KMS-11 (cell line): ENCODE data around the gene SDS.

Experiments used
- H2AFZ ChIP-seq: fragments of 200-600 bp; sonication (generic); 2 replicates; pipeline ENCODE4 v1.6.1; 2016; ENCODE audit warnings: antibody characterized with exemption, mixed run types, low read depth
- H3K27ac ChIP-seq: fragments of 200-600 bp; sonication (generic); 2 replicates; pipeline ENCODE4 v1.6.1; 2016; ENCODE audit warnings: mild to moderate bottlenecking, mixed run types
- H3K27me3 ChIP-seq: fragments of 200-600 bp; sonication (generic); 2 replicates; pipeline ENCODE4 v1.6.1; 2017; ENCODE audit warnings: mild to moderate bottlenecking, low read depth, mixed run types, moderate library complexity; ENCODE audit not compliant: insufficient read depth
- H3K36me3 ChIP-seq: fragments of 200-600 bp; sonication (generic); 2 replicates; pipeline ENCODE4 v1.6.1; 2017; ENCODE audit warnings: mild to moderate bottlenecking, mixed run types; ENCODE audit not compliant: insufficient read depth
- H3K4me1 ChIP-seq: fragments of 200-600 bp; sonication (generic); 2 replicates; pipeline ENCODE4 v1.6.1; 2016; ENCODE audit warnings: mild to moderate bottlenecking, low read depth, mixed run types; ENCODE audit not compliant: poor library complexity, severe bottlenecking
- H3K4me2 ChIP-seq: fragments of 200-600 bp; sonication (generic); 2 replicates; pipeline ENCODE4 v1.7.0; 2016; ENCODE audit warnings: mild to moderate bottlenecking, mixed run types
- H3K4me3 ChIP-seq: fragments of 200-600 bp; sonication (generic); IDR thresholded peaks from 2 replicates; pipeline ENCODE4 v1.6.1; 2017; ENCODE audit warnings: low read depth, low read length, mixed read lengths; ENCODE audit not compliant: insufficient read depth
- H3K79me2 ChIP-seq: fragments of 200-600 bp; sonication (generic); 2 replicates; pipeline ENCODE4 v1.6.1; 2016; ENCODE audit warnings: low read depth, mixed run types; ENCODE audit not compliant: insufficient read depth
- H3K9ac ChIP-seq: fragments of 200-600 bp; sonication (generic); 2 replicates; pipeline ENCODE4 v1.6.1; 2016; ENCODE audit warnings: mild to moderate bottlenecking, mixed run types
- H4K20me1 ChIP-seq: fragments of 200-600 bp; sonication (generic); 2 replicates; pipeline ENCODE4 v1.6.1; 2016; ENCODE audit warnings: mild to moderate bottlenecking, mixed run types; ENCODE audit not compliant: insufficient read depth
- TF ChIP-seq, protein P1 (sequence below): fragments of 200-600 bp; sonication (generic); conservative IDR thresholded peaks from 2 replicates; pipeline ENCODE4 v1.6.1; 2017; ENCODE audit warnings: low read depth, mild to moderate bottlenecking, antibody characterized with exemption, low read length, moderate library complexity, mixed read lengths

Gene SDS

DNA sequence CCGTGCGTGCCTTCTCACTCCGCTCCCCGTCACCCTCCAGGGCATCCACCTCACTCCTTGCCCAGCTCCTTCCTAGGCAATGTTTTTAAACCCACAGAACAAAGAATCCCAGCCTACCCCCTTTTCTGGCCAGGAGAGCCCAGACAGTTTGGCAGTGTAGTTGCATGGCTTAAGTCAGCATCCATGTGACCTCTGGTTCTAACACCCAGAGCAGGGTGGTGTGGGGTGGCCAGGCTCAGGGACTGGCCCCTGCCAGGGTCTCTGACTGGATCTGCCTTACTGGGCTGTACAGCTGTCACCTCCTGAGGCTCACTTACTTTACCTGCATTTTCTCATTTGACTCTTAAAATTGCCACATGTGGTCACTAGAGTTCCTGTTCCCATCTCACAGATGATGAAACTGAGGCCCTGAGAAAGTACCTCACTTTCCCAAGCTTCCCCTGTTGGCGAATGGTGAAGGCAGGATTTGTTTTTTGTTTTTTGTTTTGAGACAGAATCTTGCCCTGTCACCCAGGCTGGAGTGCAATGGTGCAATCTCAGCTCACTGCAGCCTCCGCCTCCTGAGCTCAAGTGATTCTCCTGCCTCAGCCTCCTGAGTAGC lies 18.3 kb downstream of the SDS start:
- H3K27me3 ChIP-seq, result no peaks in the 10 kb centered on the region
- no peaks in the 10 kb centered on the region for H3K4me1 ChIP-seq
- H3K36me3 ChIP-seq, result no peaks in the 10 kb centered on the region
- H3K79me2 ChIP-seq, result no peaks in the 10 kb centered on the region
- H3K4me3 ChIP-seq, result no peak overlapping the region
- H3K9ac ChIP-seq, result no peak overlapping the region
- no peak overlapping the region for H3K27ac ChIP-seq
- TF ChIP-seq, protein P1, sequence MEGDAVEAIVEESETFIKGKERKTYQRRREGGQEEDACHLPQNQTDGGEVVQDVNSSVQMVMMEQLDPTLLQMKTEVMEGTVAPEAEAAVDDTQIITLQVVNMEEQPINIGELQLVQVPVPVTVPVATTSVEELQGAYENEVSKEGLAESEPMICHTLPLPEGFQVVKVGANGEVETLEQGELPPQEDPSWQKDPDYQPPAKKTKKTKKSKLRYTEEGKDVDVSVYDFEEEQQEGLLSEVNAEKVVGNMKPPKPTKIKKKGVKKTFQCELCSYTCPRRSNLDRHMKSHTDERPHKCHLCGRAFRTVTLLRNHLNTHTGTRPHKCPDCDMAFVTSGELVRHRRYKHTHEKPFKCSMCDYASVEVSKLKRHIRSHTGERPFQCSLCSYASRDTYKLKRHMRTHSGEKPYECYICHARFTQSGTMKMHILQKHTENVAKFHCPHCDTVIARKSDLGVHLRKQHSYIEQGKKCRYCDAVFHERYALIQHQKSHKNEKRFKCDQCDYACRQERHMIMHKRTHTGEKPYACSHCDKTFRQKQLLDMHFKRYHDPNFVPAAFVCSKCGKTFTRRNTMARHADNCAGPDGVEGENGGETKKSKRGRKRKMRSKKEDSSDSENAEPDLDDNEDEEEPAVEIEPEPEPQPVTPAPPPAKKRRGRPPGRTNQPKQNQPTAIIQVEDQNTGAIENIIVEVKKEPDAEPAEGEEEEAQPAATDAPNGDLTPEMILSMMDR, result no peak
- H2AFZ ChIP-seq, result no peak overlapping the region
- no peaks in the 10 kb centered on the region for H4K20me1 ChIP-seq
- no peak overlapping the region for H3K4me2 ChIP-seq

DNA sequence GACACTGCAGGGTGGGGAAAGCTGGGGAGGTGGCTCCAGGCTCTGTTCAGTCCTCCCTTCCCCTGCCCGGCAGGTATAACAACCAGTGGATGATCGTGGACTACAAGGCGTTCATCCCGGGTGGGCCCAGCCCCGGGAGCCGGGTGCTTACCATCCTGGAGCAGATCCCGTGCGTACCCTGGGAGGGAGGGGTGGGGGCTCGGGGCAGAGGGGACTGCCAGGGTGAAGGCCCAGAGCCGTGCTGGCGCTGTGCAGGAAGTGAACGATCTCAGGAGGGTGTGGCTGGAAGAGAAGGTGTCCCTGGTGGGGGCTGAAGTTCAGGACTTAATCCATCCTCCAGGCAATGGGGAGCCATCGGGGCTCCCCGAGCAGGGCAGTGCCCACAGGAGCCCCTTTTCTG lies 18.9 kb downstream of the SDS start:
- H2AFZ ChIP-seq, result no peak overlapping the region
- H3K79me2 ChIP-seq, result no peaks in the 10 kb centered on the region
- H3K4me1 ChIP-seq, result no peaks in the 10 kb centered on the region
- no peaks in the 10 kb centered on the region for H3K36me3 ChIP-seq
- H4K20me1 ChIP-seq, result no peaks in the 10 kb centered on the region
- no peak overlapping the region for H3K9ac ChIP-seq
- H3K4me2 ChIP-seq, result no peak overlapping the region
- no peak overlapping the region for H3K27ac ChIP-seq
- H3K27me3 ChIP-seq, result no peaks in the 10 kb centered on the region
- TF ChIP-seq, protein P1, result no peak
- no peak overlapping the region for H3K4me3 ChIP-seq

DNA sequence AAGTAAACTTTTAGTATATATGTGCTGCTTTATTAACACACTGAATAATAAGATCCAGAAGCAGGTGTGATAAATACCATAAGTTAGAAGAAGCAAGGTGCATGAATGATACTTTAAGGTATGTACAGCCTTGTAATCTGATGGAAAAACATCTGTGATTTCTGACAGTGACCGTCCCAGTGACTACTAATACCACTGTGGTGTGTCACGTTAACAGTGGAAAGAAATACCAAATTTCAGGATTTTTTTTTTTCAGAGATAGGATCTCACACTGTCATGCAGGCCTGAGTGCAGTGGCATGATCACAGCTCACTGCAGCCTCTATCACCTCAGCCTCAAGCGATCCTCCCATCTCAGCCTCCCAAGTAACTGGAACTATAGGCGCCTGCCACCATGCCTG lies 21.5 kb downstream of the SDS start:
- TF ChIP-seq, protein P1, result no peak
- H3K4me1 ChIP-seq, result no peaks in the 10 kb centered on the region
- H4K20me1 ChIP-seq, result no peaks in the 10 kb centered on the region
- no peaks in the 10 kb centered on the region for H3K79me2 ChIP-seq
- no peak overlapping the region for H3K4me3 ChIP-seq
- H3K27ac ChIP-seq, result no peak overlapping the region
- no peak overlapping the region for H2AFZ ChIP-seq
- no peak overlapping the region for H3K9ac ChIP-seq
- H3K27me3 ChIP-seq, result no peaks in the 10 kb centered on the region
- H3K4me2 ChIP-seq, result no peak overlapping the region
- H3K36me3 ChIP-seq, result no peaks in the 10 kb centered on the region

DNA sequence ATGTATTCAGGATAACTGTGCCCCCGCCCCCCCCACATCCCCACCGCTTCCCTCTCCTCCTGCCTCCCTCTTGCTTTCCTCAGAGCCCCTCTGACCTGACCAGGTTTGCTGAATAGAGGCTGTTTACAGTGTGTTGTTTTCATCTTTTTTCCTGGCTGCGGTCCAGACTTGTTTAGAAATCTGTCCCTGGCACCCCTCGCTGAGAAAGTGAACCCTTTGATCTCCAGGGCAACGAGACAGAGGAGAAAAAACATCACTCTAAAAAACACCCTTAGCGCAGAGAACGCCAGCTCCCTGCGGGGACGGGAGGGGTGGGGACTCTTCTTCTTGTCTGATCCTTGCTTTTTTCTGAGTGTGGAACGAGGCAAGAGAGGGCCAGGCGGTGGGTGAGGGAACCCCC lies 22.5 kb downstream of the SDS start:
- Histone ChIP-seq H3K4me3 (no peak overlapping the region), H3K4me1 (no peaks in the 10 kb centered on the region), H3K27ac (no peak overlapping the region), H3K79me2 (no peaks in the 10 kb centered on the region), H2AFZ (no peak overlapping the region), H3K4me2 (no peak overlapping the region), H4K20me1 (no peaks in the 10 kb centered on the region), H3K27me3 (no peaks in the 10 kb centered on the region), H3K36me3 (no peaks in the 10 kb centered on the region), H3K9ac (no peak overlapping the region)
- TF ChIP-seq, protein P1, result no peak
